Cardiac muscle cell (in vitro differentiated cells and primary cell): ENCODE results near the gene KRTAP5-6. TPM values are rescaled to one million over a fixed set of nuclear protein-coding genes. Genes with fewer than 3 reads are reported as not detected.

Experiments
- DNase-seq, 2 donors: peaks; one replicate each; pipeline versions ENCODE4 v3.0.0 to v3.0.0-alpha.2; 2010 to 2017; ENCODE audit warnings: low read depth in 1 of 2, low spot score in 1 of 2
- H3K27ac ChIP-seq: fragments of 200-600 bp; sonication (generic); 2 replicates; pipeline ENCODE4 v1.5.1; 2016
- H3K27me3 ChIP-seq: fragments of 200-600 bp; sonication (generic); 2 replicates; pipeline ENCODE4 v1.6.0; 2016; ENCODE audit warnings: control low read depth
- H3K36me3 ChIP-seq: fragments of 200-600 bp; sonication (generic); 2 replicates; pipeline ENCODE4 v1.5.1; 2016; ENCODE audit warnings: control low read depth
- H3K4me1 ChIP-seq: fragments of 200-600 bp; sonication (generic); 2 replicates; pipeline ENCODE4 v1.8.1; 2017; ENCODE audit warnings: low read depth, mild to moderate bottlenecking, mixed run types
- H3K4me3 ChIP-seq: fragments of 200-600 bp; sonication (generic); 2 replicates; pipeline ENCODE4 v1.5.1; 2016; ENCODE audit warnings: mild to moderate bottlenecking
- H3K9me3 ChIP-seq: fragments of 200-600 bp; sonication (generic); 2 replicates; pipeline ENCODE4 v1.5.1; 2017; ENCODE audit warnings: low read depth, mild to moderate bottlenecking, control low read depth
- polyA plus RNA-seq: library from polyadenylated mRNA; unstranded; fragments of >200 nt; fragmentation: Nextera tagmentation; extraction: Ambion mirVana; gene quantifications from 2 replicates; pipeline ENCODE4 v1.2.1, GENCODE V29; 2016
- total RNA-seq: library from RNA; depleted of rRNA; stranded (reverse); fragments of >200 nt; gene quantifications from 2 replicates; pipeline ENCODE4 v1.2.3, GENCODE V29; 2016
- TF ChIP-seq, protein P1 (sequence below): IDR thresholded peaks from 2 replicates; pipeline ENCODE4 v1.5.1; 2012; ENCODE audit warnings: low read depth, mild to moderate bottlenecking, low read length

KRTAP5-6 gene
- total and polyA plus RNA-seq, 2 experiments from 2014 or later, result not detected

- TF ChIP-seq, protein P1, sequence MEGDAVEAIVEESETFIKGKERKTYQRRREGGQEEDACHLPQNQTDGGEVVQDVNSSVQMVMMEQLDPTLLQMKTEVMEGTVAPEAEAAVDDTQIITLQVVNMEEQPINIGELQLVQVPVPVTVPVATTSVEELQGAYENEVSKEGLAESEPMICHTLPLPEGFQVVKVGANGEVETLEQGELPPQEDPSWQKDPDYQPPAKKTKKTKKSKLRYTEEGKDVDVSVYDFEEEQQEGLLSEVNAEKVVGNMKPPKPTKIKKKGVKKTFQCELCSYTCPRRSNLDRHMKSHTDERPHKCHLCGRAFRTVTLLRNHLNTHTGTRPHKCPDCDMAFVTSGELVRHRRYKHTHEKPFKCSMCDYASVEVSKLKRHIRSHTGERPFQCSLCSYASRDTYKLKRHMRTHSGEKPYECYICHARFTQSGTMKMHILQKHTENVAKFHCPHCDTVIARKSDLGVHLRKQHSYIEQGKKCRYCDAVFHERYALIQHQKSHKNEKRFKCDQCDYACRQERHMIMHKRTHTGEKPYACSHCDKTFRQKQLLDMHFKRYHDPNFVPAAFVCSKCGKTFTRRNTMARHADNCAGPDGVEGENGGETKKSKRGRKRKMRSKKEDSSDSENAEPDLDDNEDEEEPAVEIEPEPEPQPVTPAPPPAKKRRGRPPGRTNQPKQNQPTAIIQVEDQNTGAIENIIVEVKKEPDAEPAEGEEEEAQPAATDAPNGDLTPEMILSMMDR, result no peak
- no peaks in the 10 kb centered on the region for H3K9me3 ChIP-seq
- no peaks in the 10 kb centered on the region for H3K36me3 ChIP-seq
- peaks cover 19% of the 10 kb centered on the region for H3K27me3 ChIP-seq
- no peak overlapping the region for H3K4me3 ChIP-seq
- no peaks in the 10 kb centered on the region for H3K4me1 ChIP-seq
- peak in 1 of 2 donors; percentile 6 for DNase-seq
- no peak overlapping the region for H3K27ac ChIP-seq
Measured at GRCh38 chr11:1707751-1708150, 10.8 kb downstream of the KRTAP5-6 start.

- no peaks in the 10 kb centered on the region for H3K4me1 ChIP-seq
- H3K36me3 ChIP-seq, result no peaks in the 10 kb centered on the region
- no peak overlapping the region for H3K27ac ChIP-seq
- TF ChIP-seq, protein P1, result no peak
- no peak for DNase-seq
- peaks cover 22% of the 10 kb centered on the region for H3K27me3 ChIP-seq
- no peaks in the 10 kb centered on the region for H3K9me3 ChIP-seq
- no peak overlapping the region for H3K4me3 ChIP-seq
Measured at GRCh38 chr11:1708716-1709115, 11.7 kb downstream of the KRTAP5-6 start.

DNA sequence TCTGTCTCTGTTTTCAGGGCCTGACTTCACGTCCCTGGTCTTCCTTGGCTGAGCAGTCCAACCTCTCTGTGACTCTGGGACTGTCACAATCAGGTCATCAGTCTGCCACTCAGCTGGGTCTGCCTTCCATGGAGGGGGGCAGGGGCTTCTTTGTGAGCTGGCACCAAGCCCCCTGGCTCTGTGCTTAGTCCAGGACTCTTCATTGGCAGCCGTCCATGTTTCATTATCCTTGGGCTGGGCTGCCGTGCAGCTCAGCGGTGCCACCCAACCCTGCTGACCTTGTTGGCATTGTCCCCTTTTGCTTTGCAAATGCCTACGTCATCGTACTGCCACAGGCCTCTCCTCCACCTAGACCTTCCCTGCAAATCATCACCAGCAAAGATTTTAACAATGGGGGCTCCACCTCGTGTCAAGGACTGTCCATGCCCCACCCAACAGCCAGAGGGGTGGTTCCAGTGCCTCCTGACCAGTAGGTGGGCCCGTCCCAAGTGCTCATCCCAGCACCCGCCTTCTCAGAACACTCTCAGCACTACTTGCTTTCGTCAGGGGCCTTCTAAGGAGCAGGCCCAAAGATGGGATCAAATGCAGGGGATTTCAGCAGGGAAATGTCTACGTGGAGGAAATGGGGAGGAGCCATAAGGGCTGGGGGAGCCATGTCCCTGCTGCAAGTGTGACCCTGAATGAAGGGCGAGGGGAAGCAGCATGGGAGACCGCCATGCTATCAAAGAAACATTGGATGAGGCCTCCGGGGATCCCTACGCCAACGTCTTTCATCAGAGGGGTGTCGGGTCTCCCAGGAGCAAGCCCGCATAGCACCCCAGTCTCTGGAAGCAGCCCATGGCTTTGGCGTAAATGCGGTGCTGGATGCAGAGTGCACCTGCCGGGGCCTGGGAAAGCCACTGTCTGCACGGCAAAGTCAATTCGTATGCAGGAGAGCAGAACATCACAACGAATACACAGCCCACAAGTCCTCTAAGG, 18.2 kb downstream of the KRTAP5-6 start:
- H3K27ac ChIP-seq, result no peak overlapping the region
- no peaks in the 10 kb centered on the region for H3K36me3 ChIP-seq
- DNase-seq, result no peak
- peaks cover 6% of the 10 kb centered on the region for H3K4me1 ChIP-seq
- H3K27me3 ChIP-seq, result peaks cover 18% of the 10 kb centered on the region
- no peak overlapping the region for H3K4me3 ChIP-seq
- TF ChIP-seq, protein P1, result no peak
- H3K9me3 ChIP-seq, result no peaks in the 10 kb centered on the region

DNA sequence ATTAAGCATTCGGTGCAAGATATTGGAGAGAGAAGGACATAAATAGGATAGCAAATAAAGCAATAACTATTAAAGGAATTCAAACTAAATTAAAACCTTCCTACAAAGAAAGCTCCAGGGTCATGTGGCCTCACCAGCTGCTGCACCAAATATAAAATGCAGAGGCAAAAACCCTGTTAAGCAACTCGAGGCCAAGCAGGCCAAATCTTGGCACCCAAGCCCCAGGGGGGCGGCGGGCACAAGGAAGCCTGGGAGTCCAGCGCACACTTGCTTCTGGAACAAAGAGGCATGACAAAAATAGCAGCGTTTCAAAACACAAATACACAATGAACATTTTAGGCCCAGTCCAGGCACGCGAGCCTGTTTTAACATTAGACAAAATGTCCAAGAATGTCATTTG, 20.8 kb downstream of the KRTAP5-6 start:
- peaks cover 6% of the 10 kb centered on the region for H3K4me1 ChIP-seq
- TF ChIP-seq, protein P1, result no peak
- H3K27ac ChIP-seq, result no peak overlapping the region
- no peaks in the 10 kb centered on the region for H3K9me3 ChIP-seq
- no peak for DNase-seq
- H3K27me3 ChIP-seq, result peaks cover 14% of the 10 kb centered on the region
- H3K4me3 ChIP-seq, result no peak overlapping the region
- H3K36me3 ChIP-seq, result no peaks in the 10 kb centered on the region

GRCh38 chr11:1718326-1718725, 21.3 kb downstream of the KRTAP5-6 start:
- Histone ChIP-seq H3K27me3 (peaks cover 14% of the 10 kb centered on the region), H3K4me1 (peaks cover 6% of the 10 kb centered on the region), H3K36me3 (no peaks in the 10 kb centered on the region), H3K27ac (no peak overlapping the region), H3K4me3 (no peak overlapping the region), H3K9me3 (no peaks in the 10 kb centered on the region)
- no peak for DNase-seq
- TF ChIP-seq, protein P1, result no peak
